Measurements from ENCODE around the gene WBP11. TPM values are rescaled to one million over a fixed set of nuclear protein-coding genes. Genes with fewer than 3 reads are reported as not detected.

Gene WBP11
- total and polyA plus RNA-seq, 9 of the 15 experiments (the other 6 are each of a cell fraction or from before 2014, with no cell fraction given): 7.7 to 60.8 (median 24.6) TPM

GRCh38 chr12:14846042-14846587 is 42.8 kb upstream of the WBP11 start:
- H3K27ac ChIP-seq (ENCODE audit: extremely low read depth, low read depth, low read length): no peak overlapping the region
- FAIRE-seq (no peak), DNase-seq (ENCODE audit: extremely low read depth in 1 of 4, low spot score in 3 of 4) (no peak), ATAC-seq (no peak)
- no peaks in the 10 kb centered on the region for H3K79me2 ChIP-seq (ENCODE audit: control insufficient read depth, insufficient read depth, low read length)
- H2AFZ ChIP-seq (ENCODE audit: low read depth, low read length): no peak overlapping the region
- 18% methylated on average over 3 of the region's 3 CpGs for WGBS (ENCODE audit: insufficient coverage, low coverage, missing lambda C conversion rate)
- no peaks in the 10 kb centered on the region for H4K20me1 ChIP-seq (replicated peaks; ENCODE audit: control insufficient read depth, insufficient read depth, low read length)
- no peak overlapping the region for H3K9ac ChIP-seq (ENCODE audit: insufficient read depth in 1 of 2, low read depth in 2 of 2, low read length in 2 of 2)
- no peaks in the 10 kb centered on the region for H3K36me3 ChIP-seq (ENCODE audit: control insufficient read depth, insufficient read depth, low read length)
- no peaks in the 10 kb centered on the region for H3K27me3 ChIP-seq (ENCODE audit: control insufficient read depth in 2 of 2, insufficient read depth in 2 of 2, low read length in 2 of 2)
- no peak overlapping the region for H3K4me3 ChIP-seq
- in situ Hi-C loops (cut with MboI) (loop anchor here (10.0 kb wide), 1 partner anchor 149 kb away; no protein-coding TSS in a partner anchor), intact Hi-C loops (cut with micrococcal nuclease) (loop anchor here (5.0 to 10.0 kb wide), 2 partner anchors 46 to 79 kb away; no protein-coding TSS in a partner anchor)
- no TSS peak for BruUV-seq (replicated peaks)
- no peaks in the 10 kb centered on the region for H3K9me1 ChIP-seq (ENCODE audit: control insufficient read depth, insufficient read depth, low read length)
- ChIA-PET CTCF (ENCODE audit: low intra/inter-chr PET ratio) (interaction anchor here (1.9 kb wide), 1 partner anchor 149 kb away, joined by 15 read pairs; no protein-coding TSS in a partner anchor), POLR2A (no interaction called here)
- peak in 1 of 2 experiments; percentile 27; a peak in 1 of 4 replicates for TF ChIP-seq RAD21 (CRISPR knock-in tag; conservative IDR thresholded peaks at IDR 0.05 in 1 of 2, IDR thresholded peaks at IDR 0.05 in 1 of 2)
- TF ChIP-seq IRF2 (CRISPR knock-in tag; IDR thresholded peaks at IDR 0.05): no peak
- peak in 1 of 2 experiments; percentile 92; a peak in 2 of 4 replicates for TF ChIP-seq ARNT (IDR thresholded peaks at IDR 0.05)
- no peak for TF ChIP-seq KLF1 (tag; IDR thresholded peaks at IDR 0.05)
- TF ChIP-seq SMARCE1 (IDR thresholded peaks at IDR 0.05): no peak
- TF ChIP-seq ZBTB26 (CRISPR knock-in tag; IDR thresholded peaks at IDR 0.05): no peak
- peaks cover 0 to 10% of the 10 kb centered on the region in 2 experiments; a peak in 2 of 5 replicates for H3K4me1 ChIP-seq (replicated peaks in 1 of 2; ENCODE audit: control insufficient read depth in 2 of 2, insufficient read depth in 2 of 2, low read length in 2 of 2)
- H3K4me2 ChIP-seq (ENCODE audit: insufficient read depth, low read length): no peak overlapping the region
- no peaks in the 10 kb centered on the region for H3K9me3 ChIP-seq (replicated peaks; ENCODE audit: control insufficient read depth, insufficient read depth, low read depth, low read length)
